ENCODE data around the gene PUM1.
"Not testable (repeated sequence)": the region's sequence is repeated elsewhere in the genome, so short reads cannot be mapped to it uniquely, and the experiment has no call there.

PUM1 gene, protein sequence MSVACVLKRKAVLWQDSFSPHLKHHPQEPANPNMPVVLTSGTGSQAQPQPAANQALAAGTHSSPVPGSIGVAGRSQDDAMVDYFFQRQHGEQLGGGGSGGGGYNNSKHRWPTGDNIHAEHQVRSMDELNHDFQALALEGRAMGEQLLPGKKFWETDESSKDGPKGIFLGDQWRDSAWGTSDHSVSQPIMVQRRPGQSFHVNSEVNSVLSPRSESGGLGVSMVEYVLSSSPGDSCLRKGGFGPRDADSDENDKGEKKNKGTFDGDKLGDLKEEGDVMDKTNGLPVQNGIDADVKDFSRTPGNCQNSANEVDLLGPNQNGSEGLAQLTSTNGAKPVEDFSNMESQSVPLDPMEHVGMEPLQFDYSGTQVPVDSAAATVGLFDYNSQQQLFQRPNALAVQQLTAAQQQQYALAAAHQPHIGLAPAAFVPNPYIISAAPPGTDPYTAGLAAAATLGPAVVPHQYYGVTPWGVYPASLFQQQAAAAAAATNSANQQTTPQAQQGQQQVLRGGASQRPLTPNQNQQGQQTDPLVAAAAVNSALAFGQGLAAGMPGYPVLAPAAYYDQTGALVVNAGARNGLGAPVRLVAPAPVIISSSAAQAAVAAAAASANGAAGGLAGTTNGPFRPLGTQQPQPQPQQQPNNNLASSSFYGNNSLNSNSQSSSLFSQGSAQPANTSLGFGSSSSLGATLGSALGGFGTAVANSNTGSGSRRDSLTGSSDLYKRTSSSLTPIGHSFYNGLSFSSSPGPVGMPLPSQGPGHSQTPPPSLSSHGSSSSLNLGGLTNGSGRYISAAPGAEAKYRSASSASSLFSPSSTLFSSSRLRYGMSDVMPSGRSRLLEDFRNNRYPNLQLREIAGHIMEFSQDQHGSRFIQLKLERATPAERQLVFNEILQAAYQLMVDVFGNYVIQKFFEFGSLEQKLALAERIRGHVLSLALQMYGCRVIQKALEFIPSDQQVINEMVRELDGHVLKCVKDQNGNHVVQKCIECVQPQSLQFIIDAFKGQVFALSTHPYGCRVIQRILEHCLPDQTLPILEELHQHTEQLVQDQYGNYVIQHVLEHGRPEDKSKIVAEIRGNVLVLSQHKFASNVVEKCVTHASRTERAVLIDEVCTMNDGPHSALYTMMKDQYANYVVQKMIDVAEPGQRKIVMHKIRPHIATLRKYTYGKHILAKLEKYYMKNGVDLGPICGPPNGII

DNA sequence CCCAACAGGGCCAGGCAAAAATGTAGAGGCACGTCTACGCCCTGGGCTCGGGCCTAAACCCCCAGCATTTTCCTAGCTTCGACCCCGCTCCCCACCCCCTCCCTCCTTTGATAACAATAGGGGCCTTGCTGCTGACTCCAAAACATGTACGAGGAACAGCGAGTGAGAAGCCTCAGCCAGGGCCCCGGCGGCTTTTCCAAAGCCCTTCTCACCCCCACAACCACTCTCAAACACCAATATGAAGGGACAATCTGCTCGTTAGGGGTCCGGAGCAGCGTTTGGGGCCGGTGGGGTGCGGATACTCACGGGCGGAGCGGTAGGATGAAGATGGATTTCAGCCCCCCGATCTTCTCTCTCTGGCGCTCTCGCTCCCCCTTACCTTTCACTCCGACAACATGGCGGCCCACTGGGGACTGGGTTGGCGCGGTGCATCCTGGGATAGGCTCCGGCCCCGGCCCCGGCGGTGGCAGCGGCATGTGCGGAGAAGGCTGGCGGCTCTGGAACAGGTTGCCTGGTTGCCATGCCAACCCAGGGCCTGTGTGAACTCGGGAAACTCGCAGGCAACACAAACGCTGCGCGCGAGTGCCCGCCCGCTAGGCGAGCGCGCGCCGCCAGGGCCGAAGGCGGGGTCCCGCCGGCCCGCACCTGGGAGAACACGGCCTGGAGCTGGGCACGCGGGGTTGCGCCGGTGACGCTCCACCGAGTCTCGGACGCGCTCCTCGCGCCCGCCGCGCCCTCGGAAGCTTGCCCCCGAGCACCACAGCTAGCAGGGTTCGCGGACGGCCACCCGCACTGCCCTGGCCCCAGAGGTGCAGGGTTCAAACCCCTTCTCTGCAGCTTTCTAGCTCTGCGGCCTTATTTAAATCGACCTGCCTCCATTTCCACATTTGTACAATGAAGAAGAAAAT, at the start of gene PUM1:
PUM1 (minus strand) TSS at position 408 of the 908 bp plus-strand sequence. CDS start 6,151 bp downstream, outside the sequence.
- DNase-seq: peak; percentile 94

DNA sequence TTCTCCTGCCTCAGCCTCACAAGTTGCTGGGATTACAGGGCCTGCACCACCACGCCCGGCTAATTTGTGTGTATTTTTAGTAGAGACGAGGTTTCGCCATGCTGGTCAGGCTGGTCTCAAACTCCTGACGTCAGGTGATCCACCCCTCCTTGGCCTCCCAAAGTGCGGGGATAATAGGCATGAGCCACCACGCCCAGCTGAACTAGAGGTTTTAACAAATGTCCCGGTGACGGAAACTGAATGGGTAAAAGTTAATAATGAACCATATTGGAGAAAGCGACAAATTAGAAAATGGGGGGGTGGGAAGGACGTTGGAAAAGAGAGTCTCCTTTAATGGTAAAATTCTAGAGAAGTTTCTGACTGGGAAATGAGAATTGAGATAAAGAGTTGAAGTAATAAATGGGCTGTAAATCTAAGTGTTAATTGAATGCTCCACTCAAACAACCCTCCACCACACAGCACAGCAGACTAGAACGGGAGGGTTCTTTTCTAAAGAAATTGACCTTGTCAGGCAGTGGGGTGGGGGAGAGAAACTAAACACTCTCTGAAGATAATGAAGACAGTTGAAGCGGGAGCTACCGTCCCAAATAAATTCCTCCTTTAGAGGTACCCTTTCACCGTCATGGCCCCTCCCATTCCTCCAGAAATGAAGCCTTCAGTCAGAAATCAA, 46.9 kb upstream of the PUM1 start:
- DNase-seq: no peak

DNA sequence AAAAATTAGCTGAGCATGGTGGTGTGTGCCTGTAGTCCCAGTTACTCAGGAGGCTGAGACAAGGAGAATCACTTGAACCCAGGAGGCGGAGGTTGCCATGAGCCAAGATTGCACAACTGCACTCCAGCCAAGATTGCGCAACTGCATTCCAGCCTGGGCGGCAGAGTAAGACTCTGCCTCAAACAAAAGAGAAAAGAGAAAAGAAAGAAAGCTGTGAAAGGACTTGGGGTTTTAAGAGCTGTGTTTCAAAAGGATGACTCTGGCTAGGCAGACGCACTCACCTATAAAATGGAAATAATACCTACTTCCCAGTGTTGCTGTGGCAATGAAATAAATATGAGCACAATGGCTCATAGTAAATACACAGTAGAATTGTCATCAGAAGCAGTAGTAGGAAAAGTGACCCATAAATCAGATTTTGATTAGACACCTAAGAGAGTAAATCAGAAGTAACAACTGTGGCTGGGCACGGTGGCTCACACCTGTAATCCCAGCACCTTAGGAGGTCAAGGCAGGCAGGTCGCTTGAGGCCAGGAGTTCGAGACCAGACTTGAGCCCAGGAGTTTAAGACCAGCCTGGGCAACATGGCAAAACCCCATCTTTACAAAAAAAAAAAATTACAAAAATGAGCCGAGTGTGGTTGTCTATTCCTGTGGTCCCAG, 45.9 kb upstream of the PUM1 start:
- peak; percentile 63 for DNase-seq

DNA sequence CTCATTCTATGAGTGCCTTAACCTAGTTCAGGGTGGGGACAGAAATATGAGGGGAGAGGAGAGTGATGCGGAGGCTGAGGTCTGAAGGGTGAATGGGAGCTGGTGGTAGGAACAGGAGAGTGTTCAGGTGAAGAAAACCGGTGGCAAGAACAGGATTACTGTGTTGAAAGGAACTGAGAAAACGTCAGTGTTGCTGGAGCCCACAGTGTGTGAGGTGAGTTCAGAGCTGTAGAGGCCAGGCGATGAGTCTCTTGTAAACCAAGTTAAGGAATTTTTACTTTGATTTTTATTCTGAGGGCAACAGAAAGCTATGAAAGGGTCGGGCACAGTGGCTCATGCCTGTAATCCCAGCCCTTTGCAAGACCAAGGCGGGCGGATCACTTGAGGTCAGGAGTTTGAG, 45.3 kb upstream of the PUM1 start:
- no peak for DNase-seq

DNA sequence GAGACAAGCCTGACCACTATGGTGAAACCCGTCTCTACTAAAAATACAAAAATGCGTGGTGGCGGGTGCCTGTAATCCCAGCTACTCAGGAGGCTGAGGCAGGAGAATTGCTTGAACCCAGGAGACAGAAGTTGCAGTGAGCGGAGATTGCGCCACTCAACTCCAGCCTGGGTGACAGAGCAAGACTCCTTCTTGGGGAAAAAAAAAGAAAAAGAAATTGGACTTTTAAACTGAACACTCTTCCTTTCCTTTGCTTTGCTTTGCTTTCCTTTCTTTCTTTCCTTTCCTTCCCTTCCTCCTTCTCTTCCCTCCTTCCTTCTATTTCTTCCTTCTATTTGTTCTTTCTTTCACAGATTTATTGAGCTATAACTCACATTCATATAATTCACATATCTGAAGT, 43.3 kb upstream of the PUM1 start:
- no peak for DNase-seq

DNA sequence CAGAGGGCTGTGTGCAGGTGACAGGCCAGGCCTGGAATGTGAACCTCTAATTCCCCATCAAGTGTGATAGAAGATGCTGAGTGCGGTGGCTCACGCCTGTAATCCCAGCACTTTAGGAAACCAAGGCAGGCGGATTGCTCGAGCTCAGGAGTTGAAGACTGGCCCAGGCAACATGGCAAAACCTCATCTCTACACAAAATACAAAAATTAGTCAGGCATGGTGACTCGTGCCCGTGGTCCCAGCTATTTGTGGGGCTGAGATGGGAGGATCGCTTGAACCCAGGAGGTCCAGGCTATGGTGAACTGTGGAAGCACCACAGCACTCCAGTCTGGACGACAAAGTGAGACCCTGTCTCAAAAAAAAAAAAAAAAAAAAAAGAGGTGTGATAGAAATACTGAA, 40.1 kb upstream of the PUM1 start:
- DNase-seq: no peak

DNA sequence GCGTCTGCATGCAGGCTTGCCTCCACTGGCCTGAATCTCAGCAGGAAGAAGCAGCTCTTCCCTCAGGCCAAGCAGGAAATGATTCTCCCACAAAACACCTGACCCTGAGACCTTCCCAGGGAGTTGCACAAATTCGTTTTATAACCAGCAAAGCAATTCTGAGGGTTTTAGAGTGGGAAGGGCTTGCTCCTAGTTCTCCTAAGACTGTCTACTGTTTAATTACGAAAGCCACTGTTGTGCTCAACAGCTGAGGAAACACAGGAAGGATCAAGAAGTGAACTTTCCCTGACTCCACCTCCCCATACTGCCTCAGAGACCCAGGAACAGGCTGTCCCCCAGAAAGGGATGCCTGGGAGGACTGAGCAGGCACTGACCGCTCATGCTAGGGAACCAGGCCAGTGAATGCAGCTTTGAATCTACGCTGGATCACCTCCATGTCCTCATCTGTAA, 37.0 kb upstream of the PUM1 start:
- peak; percentile 86 for DNase-seq

DNA sequence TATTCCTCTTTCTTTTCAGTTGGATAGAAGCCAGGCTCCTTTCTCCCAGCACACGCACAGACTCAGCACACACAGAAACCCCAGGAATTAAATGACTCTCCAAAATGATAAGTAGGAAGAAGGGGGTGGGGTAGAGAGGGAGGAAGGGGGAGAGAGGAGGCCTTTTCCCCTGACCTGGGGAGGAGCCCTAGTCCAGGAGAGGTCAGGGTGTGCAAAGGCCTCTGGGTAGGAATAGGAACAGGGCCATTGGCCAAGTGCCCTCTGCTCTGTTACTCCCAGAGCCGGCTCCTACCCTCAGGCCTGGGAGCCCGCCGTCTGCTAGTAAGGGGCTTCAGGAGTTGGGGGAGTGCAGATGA, 35.6 kb upstream of the PUM1 start:
- peak; percentile 31 for DNase-seq

DNA sequence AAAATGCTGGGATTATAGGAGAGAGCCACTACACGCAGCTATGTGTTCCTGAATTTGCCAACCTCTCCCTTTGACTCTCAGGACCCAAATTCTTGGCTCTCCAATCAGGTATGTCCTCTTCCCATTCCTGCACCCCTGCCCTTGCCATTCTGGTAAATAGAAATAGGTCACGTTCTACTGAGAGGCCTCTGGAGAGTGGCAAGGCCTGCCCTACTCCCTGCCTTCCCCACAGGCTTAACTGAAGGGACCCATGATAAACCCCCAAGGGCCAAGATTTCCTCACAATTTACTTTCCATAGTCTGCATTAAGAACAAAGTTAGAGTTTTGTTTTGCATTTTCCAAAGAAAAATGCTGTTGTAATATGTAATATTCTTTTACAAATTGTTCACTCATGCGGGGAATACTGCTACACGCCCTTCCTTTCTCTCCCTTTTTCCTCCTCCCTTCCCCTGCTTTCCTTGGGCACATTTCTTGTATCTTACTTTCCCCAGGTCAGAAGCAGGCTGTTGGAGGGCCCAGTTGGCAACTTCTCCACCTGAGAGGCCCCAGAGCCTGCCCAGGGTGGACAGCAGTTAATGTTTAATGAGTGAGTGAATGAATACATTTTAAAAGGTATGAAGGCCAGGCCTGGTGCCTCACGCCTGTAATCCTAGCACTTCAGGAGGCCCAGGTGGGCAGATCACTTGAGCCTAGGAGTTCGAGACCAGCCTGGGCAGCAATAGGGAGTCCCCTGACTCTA, 33.9 kb upstream of the PUM1 start:
- no peak for DNase-seq

DNA sequence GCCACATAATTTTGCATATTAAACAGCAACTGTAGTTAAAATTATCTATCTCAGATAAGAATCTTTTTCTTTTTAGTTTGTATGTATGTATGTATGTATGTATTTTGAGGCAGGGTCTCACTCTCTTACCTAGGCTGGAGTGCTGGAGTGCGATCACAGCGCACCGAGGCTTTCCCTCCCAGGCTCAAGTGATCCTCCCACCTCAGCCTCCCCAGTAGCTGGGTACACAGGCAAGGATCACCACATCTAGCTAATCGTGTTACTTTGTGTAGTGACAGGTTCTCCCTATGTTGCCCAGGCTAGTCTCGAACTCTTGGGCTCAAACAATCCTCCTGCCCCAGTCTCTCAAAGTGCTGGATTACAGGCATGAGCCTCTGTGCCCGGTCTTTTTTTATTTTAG, 30.5 kb upstream of the PUM1 start:
- no peak for DNase-seq

DNA sequence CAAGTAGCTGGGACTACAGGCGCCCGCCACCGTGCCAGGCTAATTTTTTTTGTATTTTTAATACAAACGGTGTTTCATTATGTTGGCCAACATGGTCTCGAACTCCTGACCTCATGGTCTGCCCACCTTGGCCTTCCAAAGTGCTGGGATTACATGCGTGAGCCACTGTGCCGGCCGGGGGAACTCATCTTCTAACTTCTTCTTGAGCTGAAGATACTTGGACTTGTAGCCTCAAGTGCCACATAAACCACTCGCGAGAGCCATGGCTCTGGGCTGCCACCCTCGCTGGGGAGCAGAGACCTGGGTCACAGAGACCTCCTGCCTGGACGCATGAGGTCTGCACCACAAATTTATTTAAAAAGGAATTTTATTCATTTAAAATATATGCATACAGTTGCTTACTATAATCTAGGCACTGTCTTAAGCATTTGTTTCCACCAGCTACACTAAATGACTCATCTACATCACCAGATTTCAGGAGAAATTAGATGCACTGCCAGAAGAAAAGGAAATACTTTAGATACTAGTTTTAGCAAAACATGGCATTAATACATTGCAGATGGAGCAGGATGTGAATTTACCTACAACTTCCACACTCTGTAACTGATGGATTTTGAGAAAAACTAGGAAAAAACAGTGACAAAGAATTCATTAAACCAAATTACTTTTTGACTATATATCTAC, 29.9 kb upstream of the PUM1 start:
- no peak for DNase-seq

DNA sequence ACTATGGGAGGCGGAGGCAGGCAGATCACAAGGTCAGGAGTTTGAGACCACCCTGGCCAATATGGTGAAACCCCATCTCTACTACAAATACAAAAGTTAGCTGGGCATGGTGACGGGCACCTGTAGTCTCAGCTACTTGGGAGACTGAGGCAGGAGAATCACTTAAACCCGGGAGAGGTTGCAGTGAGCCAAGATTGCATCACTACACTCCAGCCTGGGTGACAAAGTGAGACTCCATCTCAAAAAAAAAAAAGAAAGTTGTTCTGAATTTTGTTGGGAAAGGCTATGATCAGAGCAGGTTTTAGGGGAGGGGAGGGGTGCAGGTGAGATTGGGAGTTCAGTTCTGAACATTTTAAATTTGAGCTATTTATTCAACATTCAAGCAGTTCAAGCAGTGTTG, 22.6 kb upstream of the PUM1 start:
- not testable (repeated sequence) for DNase-seq

DNA sequence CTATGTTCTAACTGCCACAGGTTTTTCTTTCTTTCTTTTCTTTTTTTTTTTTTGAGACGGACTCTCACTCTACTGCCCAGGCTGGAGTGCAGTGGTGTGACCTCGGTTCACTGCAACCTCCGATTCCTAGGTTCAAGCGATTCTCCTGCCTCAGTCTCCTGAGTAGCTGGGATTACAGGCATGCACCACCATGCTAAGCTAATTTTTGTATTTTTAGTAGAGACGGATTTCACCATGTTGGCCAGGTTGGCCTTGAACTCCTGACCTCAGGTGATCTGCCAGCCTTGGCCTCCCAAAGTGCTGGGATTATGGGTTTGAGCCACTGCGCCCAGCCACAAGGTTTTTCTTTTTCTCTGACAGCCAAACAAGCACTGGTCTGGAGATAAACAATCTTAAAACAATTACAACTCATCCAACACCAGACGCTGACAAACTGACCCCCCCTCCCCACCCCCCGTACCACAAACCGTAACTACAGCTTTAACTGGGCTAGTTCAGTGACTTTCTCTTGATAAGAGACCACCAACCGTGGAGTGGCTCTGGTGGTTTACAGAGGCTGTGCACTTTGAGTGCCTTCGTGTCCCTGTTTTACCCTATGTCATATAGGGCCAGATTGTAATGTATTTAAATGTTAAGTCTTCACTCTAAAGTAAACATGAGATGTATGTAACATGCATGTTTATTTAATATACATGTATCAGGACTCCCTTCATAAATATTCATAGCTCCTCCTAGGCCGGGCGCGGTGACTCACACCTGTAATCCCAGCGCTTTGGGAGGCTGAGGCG, 19.5 kb upstream of the PUM1 start:
- DNase-seq: no peak

DNA sequence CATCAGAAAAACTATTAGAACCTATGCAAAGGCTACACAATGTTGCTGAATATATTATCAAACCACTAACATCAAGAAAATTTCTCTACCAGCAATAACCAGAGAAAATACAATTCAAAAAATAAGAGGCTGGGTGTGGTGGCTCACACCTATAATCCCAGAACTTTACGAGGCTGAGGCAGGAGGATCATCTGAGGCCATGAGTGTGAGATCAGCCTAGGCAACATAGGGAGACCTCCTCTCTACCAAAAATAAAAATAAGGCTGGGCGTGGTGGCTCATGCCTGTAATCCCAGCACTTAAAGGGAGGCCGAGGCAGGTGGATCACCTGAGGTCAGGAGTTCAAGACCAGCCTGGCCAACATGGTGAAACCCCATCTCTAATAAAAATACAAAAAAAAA, 16.9 kb upstream of the PUM1 start:
- no peak for DNase-seq

DNA sequence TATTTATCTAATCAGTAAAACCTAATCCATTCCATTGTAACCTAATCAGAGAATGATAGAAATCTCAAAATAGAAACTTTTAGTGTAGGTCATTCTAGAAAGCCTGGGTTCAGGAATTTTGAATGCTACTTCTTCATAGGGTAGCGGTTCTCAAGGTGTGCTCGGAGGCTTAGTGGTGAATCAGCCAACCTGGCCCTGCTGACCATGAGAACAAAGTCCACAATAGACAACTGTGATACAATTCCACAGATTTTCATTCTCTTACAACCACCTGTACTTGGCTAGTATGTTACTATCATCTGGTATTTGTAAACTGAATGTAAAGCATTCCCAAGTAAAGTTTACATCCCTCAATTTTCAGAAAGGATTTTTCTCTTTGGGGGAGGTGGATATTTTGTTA, 7.5 kb upstream of the PUM1 start:
- no peak for DNase-seq

DNA sequence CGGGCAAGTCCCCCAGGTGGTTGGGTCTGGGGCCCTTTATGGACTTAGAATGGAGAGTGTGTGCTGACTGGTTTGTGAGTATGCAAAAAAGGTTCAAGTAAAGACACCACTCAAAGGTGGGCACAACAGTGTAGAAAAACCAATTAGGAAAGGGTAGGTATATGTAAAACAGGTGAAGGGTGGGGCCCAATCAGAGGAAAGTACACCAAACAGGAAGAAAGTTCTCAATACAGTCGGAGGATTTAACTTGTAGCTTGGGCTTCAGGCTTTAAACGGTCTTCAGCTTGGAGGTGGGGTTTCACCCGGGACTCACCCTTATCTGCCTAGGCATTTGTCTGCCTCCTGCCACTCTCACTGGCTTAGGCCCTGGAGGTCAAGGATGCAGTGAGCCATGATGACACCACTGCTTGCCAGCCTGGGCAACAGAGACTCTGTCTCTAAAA, 6.8 kb upstream of the PUM1 start:
- no peak for DNase-seq

DNA sequence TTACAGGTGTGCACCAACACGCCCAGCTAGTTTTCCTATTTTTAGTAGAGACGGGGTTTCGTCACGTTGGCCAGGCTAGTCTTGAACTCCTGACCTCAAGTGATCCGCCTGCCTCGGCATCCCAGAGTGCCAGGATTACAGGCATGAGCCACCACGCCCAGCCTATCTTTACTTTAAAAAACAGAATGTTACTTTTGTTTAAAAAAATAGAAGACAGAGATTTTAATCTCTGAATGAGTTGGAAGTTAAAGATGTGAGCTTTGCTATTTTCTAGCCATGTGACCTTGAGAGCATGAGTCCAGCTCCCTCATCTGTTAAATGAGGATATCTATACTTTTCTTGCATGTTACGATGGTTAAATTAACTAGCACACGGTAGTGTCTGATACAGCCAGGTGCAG, 3.9 kb upstream of the PUM1 start:
- DNase-seq: no peak

DNA sequence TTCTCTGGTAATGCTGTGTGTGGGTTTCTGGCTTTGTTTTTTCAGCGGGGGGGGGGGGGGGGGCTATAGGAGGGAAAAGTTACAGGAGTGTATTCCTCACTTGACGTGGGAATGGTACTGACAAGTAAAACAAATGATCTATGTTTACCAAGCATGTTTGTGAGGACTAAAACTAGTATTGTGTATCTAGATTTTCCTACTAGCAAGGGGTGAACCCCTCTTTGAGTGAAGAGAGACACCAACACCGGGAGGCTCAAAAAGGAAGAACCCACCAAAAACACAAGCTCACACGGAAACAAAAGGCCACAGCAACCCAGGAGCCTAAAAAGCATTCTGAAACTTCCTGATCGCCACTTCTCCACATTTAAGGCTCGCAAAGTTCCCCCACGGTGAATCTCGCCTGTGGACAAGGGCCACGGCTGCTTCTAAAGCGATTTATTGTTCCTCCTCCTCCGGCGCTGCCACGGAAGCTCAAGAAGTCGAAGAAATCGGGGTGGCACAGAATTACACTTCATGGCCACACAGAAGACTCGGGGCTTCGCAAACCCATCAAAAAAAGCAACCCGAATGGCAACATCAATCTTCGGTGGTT, 703 bp downstream of the PUM1 start:
- DNase-seq: peak; percentile 58
